Activated B cell treated with CpG ODN at 0.5 μM for 24 hours (primary cell): Measurements from ENCODE around the gene USP40. TPM values are rescaled to one million over a fixed set of nuclear protein-coding genes. Genes with fewer than 3 reads are reported as not detected.
A peak's percentile ranks its signal among the peaks of the same experiment; 100 is the strongest.

Source experiments
- ATAC-seq: fragments of 200-7000 bp; cut with Tn5 transposase; one replicate; pipeline ENCODE4 v1.10.0; 2021; ENCODE audit warnings: low read depth, mild to moderate bottlenecking, moderate library complexity
- CTCF ChIA-PET: fragments of 350-600 bp; sonication (Branson Sonifier 250); formaldehyde crosslinking; loops from one replicate; lab custom pipeline; 2021; ENCODE audit warnings: antibody characterized with exemption; lab: Charles Lee
- POLR2A ChIA-PET: fragments of 350-600 bp; sonication (Branson Sonifier 250); formaldehyde crosslinking; loops from one replicate; lab custom pipeline; 2021; ENCODE audit warnings: antibody characterized with exemption; lab: Charles Lee
- DNase-seq: peaks from one replicate; pipeline ENCODE4 v3.0.0; 2022
- H3K27ac Mint-ChIP-seq: one replicate; pipeline ENCODE4 v1.8.0; 2020; ENCODE audit warnings: mixed read lengths
- H3K27me3 Mint-ChIP-seq: one replicate; pipeline ENCODE4 v1.8.0; 2021; ENCODE audit warnings: mixed read lengths
- H3K36me3 Mint-ChIP-seq: one replicate; pipeline ENCODE4 v1.8.0; 2021; ENCODE audit warnings: low read depth, mixed read lengths
- H3K4me1 Mint-ChIP-seq: one replicate; pipeline ENCODE4 v1.8.0; 2021; ENCODE audit warnings: mixed read lengths
- H3K4me3 Mint-ChIP-seq: one replicate; pipeline ENCODE4 v1.8.0; 2020; ENCODE audit warnings: mild to moderate bottlenecking, mixed read lengths
- H3K9me3 Mint-ChIP-seq: one replicate; pipeline ENCODE4 v1.8.0; 2020; ENCODE audit warnings: mixed read lengths
- CTCF ChIP-seq: fragments of 200-600 bp; IDR thresholded peaks from one replicate; pipeline ENCODE4 v1.8.0; 2022; ENCODE audit warnings: antibody characterized with exemption, mild to moderate bottlenecking
- intact Hi-C: fragments of 100-400 bp; cut with micrococcal nuclease; formaldehyde crosslinking; loops from one replicate; pipeline ENCODE4 v1.15.1; 2024
- total RNA-seq: library from RNA; stranded (reverse); gene quantifications from 2 replicates; pipeline ENCODE4 v1.2.3, GENCODE V29; 2022

The USP40 gene
- total RNA-seq, 1 donor from 2014 or later, result 30.4 TPM

GRCh38 chr2:233513953-233514655 lies 52.5 kb downstream of the USP40 start:
- intact Hi-C loops, result no loop called here
- DNase-seq (no peak), ATAC-seq (no peak)
- ChIA-PET POLR2A (no interaction called here), CTCF (interaction anchor here (1.3 kb wide), 1 partner anchor 12 kb away, joined by 3 read pairs; no protein-coding TSS in a partner anchor)
- Mint-ChIP-seq H3K27ac (peak overlapping the region; percentile 88), H3K36me3 (peaks cover 24% of the 10 kb centered on the region), H3K27me3 (no peaks in the 10 kb centered on the region), H3K4me1 (peaks cover 59% of the 10 kb centered on the region), H3K4me3 (peak overlapping the region; percentile 36), H3K9me3 (no peaks in the 10 kb centered on the region)
- no peak for TF ChIP-seq CTCF

- ATAC-seq (no peak), DNase-seq (no peak)
- H3K9me3 Mint-ChIP-seq, result peaks cover 36% of the 10 kb centered on the region
- H3K4me3 Mint-ChIP-seq, result no peak overlapping the region
- H3K27me3 Mint-ChIP-seq, result no peaks in the 10 kb centered on the region
- intact Hi-C loops, result no loop called here
- H3K4me1 Mint-ChIP-seq, result peaks cover 6% of the 10 kb centered on the region
- peaks cover 63% of the 10 kb centered on the region for H3K36me3 Mint-ChIP-seq
- no peak for TF ChIP-seq CTCF
- H3K27ac Mint-ChIP-seq, result no peak overlapping the region
- CTCF ChIA-PET, result no interaction called here
- POLR2A ChIA-PET, result no interaction called here
Observed at GRCh38 chr2:233503947-233504637, 62.5 kb downstream of the USP40 start.

GRCh38 chr2:233503481-233503880 lies 63.1 kb downstream of the USP40 start:
- ChIA-PET POLR2A (no interaction called here), CTCF (no interaction called here)
- ATAC-seq (no peak), DNase-seq (no peak)
- TF ChIP-seq CTCF, result no peak
- Mint-ChIP-seq H3K27me3 (no peaks in the 10 kb centered on the region), H3K36me3 (peaks cover 66% of the 10 kb centered on the region), H3K9me3 (peaks cover 36% of the 10 kb centered on the region), H3K4me3 (no peak overlapping the region), H3K27ac (peak overlapping the region; percentile 8), H3K4me1 (peaks cover 8% of the 10 kb centered on the region)
- intact Hi-C loops, result no loop called here

- intact Hi-C loops, result no loop called here
- TF ChIP-seq CTCF, result no peak
- DNase-seq (no peak), ATAC-seq (no peak)
- Mint-ChIP-seq H3K9me3 (peaks cover 36% of the 10 kb centered on the region), H3K4me3 (no peak overlapping the region), H3K27ac (no peak overlapping the region), H3K36me3 (peaks cover 67% of the 10 kb centered on the region), H3K4me1 (peaks cover 17% of the 10 kb centered on the region), H3K27me3 (no peaks in the 10 kb centered on the region)
- CTCF ChIA-PET, result no interaction called here
- POLR2A ChIA-PET, result no interaction called here
Observed at GRCh38 chr2:233501198-233502076, 65.1 kb downstream of the USP40 start.
